HG03097 (cell line): ENCODE data around the gene BCL11A.
"Not testable (repeated sequence)": the region's sequence is repeated elsewhere in the genome, so short reads cannot be mapped to it uniquely, and the experiment has no call there.

Source experiments
- ATAC-seq: cut with Tn5 transposase; IDR thresholded peaks from one replicate; pipeline ENCODE4 v1.9.1; 2021; ENCODE audit not compliant: unreplicated experiment, low FRiP score

Gene BCL11A

GRCh38 chr2:60441800-60442199 lies 111.7 kb downstream of the BCL11A start:
- ATAC-seq, result no peak

GRCh38 chr2:60440767-60441163 lies 112.7 kb downstream of the BCL11A start:
- ATAC-seq, result no peak

- peak; percentile 42 for ATAC-seq
These were observed 113.2 kb downstream of the BCL11A start for GRCh38 chr2:60440079-60440766.

GRCh38 chr2:60439219-60439974 lies 114.1 kb downstream of the BCL11A start:
- ATAC-seq, result peak; percentile 93

- no peak for ATAC-seq
These were observed 114.8 kb downstream of the BCL11A start for GRCh38 chr2:60438653-60439052.

- ATAC-seq, result no peak
These were observed 115.3 kb downstream of the BCL11A start for GRCh38 chr2:60438131-60438530.

GRCh38 chr2:60437080-60437696 lies 116.3 kb downstream of the BCL11A start:
- ATAC-seq, result no peak

GRCh38 chr2:60433018-60433596 lies 120.3 kb downstream of the BCL11A start:
- ATAC-seq, result no peak

GRCh38 chr2:60432035-60432601 lies 121.3 kb downstream of the BCL11A start:
- ATAC-seq, result no peak

- ATAC-seq, result no peak
These were observed 123.8 kb downstream of the BCL11A start for GRCh38 chr2:60429681-60430080.

- ATAC-seq, result no peak
These were observed 126.6 kb downstream of the BCL11A start for GRCh38 chr2:60426880-60427279.

- ATAC-seq, result no peak
These were observed 127.1 kb downstream of the BCL11A start for GRCh38 chr2:60426341-60426740.

- ATAC-seq, result no peak
These were observed 129.2 kb downstream of the BCL11A start for GRCh38 chr2:60424233-60424632.

GRCh38 chr2:60423505-60423904 lies 129.9 kb downstream of the BCL11A start:
- no peak for ATAC-seq

GRCh38 chr2:60422826-60423483 lies 130.5 kb downstream of the BCL11A start:
- ATAC-seq, result no peak

GRCh38 chr2:60417210-60417609 lies 136.2 kb downstream of the BCL11A start:
- not testable (repeated sequence) for ATAC-seq

GRCh38 chr2:60416221-60417008 lies 137.0 kb downstream of the BCL11A start:
- no peak for ATAC-seq

- no peak for ATAC-seq
These were observed 137.6 kb downstream of the BCL11A start for GRCh38 chr2:60415814-60416213.

- no peak for ATAC-seq
These were observed 138.8 kb downstream of the BCL11A start for GRCh38 chr2:60414495-60415138.
